Measurements from ENCODE around the gene C2CD2. TPM values are rescaled to one million over a fixed set of nuclear protein-coding genes. Genes with fewer than 3 reads are reported as not detected.

Gene C2CD2
- total and polyA plus RNA-seq, 2 experiments from 2014 or later, result 4.5 to 16.2 TPM

DNA sequence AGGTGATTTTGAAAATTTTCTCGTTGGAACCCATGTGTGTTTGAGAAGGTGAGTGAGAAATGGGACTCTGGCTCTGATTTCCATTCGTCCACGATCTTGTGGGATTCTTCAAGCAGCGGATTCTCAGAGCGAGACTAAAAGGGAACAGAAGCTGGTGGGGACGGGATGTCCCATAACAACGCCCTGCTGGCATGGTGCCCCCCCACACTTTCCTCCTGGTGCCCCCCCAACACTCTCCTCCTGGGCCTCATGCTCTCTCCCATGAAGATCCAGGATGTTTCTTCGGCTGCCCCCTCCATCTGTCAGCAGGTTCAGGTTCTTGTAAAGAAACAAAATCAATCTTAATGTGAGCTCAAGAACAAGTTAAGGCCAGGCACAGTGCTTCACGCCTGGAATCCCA, 103.7 kb downstream of the C2CD2 start:
- no peak overlapping the region for H3K27ac Mint-ChIP-seq
- H3K4me2 ChIP-seq, result no peak overlapping the region
- no peaks in the 10 kb centered on the region; the same call in 2 of the 3 replicates for H3K4me1 Mint-ChIP-seq
- H3K79me2 ChIP-seq (replicated peaks; ENCODE audit: insufficient read depth), result no peaks in the 10 kb centered on the region
- no peaks in the 10 kb centered on the region for H3K9me3 Mint-ChIP-seq
- H3K36me3 ChIP-seq (ENCODE audit: insufficient read depth), result no peaks in the 10 kb centered on the region
- H3K4me1 ChIP-seq (ENCODE audit: insufficient read depth), result no peaks in the 10 kb centered on the region
- DNase-seq (ENCODE audit: low spot score) (no peak), ATAC-seq (no peak)
- H3K4me3 ChIP-seq, result no peak overlapping the region
- no peaks in the 10 kb centered on the region for H3K27me3 ChIP-seq (ENCODE audit: insufficient read depth)
- no peak overlapping the region for H3K4me3 Mint-ChIP-seq
- no peaks in the 10 kb centered on the region; the same call in 1 of the 2 replicates for H3F3A ChIP-seq (replicated peaks; ENCODE audit: low read depth)
- peaks cover 24% of the 10 kb centered on the region for H3K36me3 Mint-ChIP-seq (ENCODE audit: low read depth)
- H3K27me3 Mint-ChIP-seq (ENCODE audit: insufficient read depth, low read depth, poor library complexity), result peaks cover 7% of the 10 kb centered on the region
- TF ChIP-seq ZNF331 (CRISPR knock-in tag; IDR thresholded peaks at IDR 0.05; ENCODE audit: low read depth) (no peak), JUNB (IDR thresholded peaks at IDR 0.05; ENCODE audit: unreplicated experiment) (no peak), EZH2phosphoT487 (IDR thresholded peaks at IDR 0.05; ENCODE audit: unreplicated experiment) (no peak), POLR2AphosphoS5 (IDR thresholded peaks at IDR 0.05; ENCODE audit: low read depth) (no peak), ZNF114 (CRISPR knock-in tag; IDR thresholded peaks at IDR 0.05) (no peak), NANOG (IDR thresholded peaks at IDR 0.05; ENCODE audit: borderline replicate concordance) (no peak), CREB1 (CRISPR knock-in tag; IDR thresholded peaks at IDR 0.05; ENCODE audit: low read depth) (no peak), STAT1 (IDR thresholded peaks at IDR 0.05; ENCODE audit: unreplicated experiment) (no peak), EZH2 (IDR thresholded peaks at IDR 0.05; ENCODE audit: low read depth, unreplicated experiment) (no peak)
- TF ChIP-seq, protein P1, sequence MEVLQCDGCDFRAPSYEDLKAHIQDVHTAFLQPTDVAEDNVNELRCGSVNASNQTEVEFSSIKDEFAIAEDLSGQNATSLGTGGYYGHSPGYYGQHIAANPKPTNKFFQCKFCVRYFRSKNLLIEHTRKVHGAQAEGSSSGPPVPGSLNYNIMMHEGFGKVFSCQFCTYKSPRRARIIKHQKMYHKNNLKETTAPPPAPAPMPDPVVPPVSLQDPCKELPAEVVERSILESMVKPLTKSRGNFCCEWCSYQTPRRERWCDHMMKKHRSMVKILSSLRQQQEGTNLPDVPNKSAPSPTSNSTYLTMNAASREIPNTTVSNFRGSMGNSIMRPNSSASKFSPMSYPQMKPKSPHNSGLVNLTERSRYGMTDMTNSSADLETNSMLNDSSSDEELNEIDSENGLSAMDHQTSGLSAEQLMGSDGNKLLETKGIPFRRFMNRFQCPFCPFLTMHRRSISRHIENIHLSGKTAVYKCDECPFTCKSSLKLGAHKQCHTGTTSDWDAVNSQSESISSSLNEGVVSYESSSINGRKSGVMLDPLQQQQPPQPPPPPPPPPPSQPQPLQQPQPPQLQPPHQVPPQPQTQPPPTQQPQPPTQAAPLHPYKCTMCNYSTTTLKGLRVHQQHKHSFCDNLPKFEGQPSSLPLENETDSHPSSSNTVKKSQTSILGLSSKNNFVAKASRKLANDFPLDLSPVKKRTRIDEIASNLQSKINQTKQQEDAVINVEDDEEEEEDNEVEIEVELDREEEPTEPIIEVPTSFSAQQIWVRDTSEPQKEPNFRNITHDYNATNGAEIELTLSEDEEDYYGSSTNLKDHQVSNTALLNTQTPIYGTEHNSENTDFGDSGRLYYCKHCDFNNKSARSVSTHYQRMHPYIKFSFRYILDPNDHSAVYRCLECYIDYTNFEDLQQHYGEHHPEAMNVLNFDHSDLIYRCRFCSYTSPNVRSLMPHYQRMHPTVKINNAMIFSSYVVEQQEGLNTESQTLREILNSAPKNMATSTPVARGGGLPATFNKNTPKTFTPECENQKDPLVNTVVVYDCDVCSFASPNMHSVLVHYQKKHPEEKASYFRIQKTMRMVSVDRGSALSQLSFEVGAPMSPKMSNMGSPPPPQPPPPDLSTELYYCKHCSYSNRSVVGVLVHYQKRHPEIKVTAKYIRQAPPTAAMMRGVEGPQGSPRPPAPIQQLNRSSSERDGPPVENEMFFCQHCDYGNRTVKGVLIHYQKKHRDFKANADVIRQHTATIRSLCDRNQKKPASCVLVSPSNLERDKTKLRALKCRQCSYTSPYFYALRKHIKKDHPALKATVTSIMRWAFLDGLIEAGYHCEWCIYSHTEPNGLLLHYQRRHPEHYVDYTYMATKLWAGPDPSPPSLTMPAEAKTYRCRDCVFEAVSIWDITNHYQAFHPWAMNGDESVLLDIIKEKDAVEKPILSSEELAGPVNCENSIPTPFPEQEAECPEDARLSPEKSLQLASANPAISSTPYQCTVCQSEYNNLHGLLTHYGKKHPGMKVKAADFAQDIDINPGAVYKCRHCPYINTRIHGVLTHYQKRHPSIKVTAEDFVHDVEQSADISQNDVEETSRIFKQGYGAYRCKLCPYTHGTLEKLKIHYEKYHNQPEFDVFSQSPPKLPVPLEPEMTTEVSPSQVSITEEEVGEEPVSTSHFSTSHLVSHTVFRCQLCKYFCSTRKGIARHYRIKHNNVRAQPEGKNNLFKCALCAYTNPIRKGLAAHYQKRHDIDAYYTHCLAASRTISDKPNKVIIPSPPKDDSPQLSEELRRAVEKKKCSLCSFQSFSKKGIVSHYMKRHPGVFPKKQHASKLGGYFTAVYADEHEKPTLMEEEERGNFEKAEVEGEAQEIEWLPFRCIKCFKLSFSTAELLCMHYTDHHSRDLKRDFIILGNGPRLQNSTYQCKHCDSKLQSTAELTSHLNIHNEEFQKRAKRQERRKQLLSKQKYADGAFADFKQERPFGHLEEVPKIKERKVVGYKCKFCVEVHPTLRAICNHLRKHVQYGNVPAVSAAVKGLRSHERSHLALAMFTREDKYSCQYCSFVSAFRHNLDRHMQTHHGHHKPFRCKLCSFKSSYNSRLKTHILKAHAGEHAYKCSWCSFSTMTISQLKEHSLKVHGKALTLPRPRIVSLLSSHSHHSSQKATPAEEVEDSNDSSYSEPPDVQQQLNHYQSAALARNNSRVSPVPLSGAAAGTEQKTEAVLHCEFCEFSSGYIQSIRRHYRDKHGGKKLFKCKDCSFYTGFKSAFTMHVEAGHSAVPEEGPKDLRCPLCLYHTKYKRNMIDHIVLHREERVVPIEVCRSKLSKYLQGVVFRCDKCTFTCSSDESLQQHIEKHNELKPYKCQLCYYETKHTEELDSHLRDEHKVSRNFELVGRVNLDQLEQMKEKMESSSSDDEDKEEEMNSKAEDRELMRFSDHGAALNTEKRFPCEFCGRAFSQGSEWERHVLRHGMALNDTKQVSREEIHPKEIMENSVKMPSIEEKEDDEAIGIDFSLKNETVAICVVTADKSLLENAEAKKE (CRISPR knock-in tag; IDR thresholded peaks at IDR 0.05), result no peak
- TF ChIP-seq, protein P2, sequence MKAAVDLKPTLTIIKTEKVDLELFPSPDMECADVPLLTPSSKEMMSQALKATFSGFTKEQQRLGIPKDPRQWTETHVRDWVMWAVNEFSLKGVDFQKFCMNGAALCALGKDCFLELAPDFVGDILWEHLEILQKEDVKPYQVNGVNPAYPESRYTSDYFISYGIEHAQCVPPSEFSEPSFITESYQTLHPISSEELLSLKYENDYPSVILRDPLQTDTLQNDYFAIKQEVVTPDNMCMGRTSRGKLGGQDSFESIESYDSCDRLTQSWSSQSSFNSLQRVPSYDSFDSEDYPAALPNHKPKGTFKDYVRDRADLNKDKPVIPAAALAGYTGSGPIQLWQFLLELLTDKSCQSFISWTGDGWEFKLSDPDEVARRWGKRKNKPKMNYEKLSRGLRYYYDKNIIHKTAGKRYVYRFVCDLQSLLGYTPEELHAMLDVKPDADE (IDR thresholded peaks at IDR 0.05), result no peak
- TF ChIP-seq, protein P3, sequence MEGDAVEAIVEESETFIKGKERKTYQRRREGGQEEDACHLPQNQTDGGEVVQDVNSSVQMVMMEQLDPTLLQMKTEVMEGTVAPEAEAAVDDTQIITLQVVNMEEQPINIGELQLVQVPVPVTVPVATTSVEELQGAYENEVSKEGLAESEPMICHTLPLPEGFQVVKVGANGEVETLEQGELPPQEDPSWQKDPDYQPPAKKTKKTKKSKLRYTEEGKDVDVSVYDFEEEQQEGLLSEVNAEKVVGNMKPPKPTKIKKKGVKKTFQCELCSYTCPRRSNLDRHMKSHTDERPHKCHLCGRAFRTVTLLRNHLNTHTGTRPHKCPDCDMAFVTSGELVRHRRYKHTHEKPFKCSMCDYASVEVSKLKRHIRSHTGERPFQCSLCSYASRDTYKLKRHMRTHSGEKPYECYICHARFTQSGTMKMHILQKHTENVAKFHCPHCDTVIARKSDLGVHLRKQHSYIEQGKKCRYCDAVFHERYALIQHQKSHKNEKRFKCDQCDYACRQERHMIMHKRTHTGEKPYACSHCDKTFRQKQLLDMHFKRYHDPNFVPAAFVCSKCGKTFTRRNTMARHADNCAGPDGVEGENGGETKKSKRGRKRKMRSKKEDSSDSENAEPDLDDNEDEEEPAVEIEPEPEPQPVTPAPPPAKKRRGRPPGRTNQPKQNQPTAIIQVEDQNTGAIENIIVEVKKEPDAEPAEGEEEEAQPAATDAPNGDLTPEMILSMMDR (conservative IDR thresholded peaks at IDR 0.05; ENCODE audit: low read depth in 2 of 2), result no peak
- TF ChIP-seq, protein P4, sequence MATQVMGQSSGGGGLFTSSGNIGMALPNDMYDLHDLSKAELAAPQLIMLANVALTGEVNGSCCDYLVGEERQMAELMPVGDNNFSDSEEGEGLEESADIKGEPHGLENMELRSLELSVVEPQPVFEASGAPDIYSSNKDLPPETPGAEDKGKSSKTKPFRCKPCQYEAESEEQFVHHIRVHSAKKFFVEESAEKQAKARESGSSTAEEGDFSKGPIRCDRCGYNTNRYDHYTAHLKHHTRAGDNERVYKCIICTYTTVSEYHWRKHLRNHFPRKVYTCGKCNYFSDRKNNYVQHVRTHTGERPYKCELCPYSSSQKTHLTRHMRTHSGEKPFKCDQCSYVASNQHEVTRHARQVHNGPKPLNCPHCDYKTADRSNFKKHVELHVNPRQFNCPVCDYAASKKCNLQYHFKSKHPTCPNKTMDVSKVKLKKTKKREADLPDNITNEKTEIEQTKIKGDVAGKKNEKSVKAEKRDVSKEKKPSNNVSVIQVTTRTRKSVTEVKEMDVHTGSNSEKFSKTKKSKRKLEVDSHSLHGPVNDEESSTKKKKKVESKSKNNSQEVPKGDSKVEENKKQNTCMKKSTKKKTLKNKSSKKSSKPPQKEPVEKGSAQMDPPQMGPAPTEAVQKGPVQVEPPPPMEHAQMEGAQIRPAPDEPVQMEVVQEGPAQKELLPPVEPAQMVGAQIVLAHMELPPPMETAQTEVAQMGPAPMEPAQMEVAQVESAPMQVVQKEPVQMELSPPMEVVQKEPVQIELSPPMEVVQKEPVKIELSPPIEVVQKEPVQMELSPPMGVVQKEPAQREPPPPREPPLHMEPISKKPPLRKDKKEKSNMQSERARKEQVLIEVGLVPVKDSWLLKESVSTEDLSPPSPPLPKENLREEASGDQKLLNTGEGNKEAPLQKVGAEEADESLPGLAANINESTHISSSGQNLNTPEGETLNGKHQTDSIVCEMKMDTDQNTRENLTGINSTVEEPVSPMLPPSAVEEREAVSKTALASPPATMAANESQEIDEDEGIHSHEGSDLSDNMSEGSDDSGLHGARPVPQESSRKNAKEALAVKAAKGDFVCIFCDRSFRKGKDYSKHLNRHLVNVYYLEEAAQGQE (IDR thresholded peaks at IDR 0.05; ENCODE audit: unreplicated experiment), result no peak
- H3K27ac ChIP-seq (ENCODE audit: low read depth), result no peak overlapping the region
- no peaks in the 10 kb centered on the region for H3K9me2 ChIP-seq (ENCODE audit: insufficient read depth)
- H4K20me1 ChIP-seq (replicated peaks; ENCODE audit: insufficient read depth), result 0 out of 2 replicates have a peak, but pooled peaks cover 2% of the 10 kb centered on the region
- H2AFZ ChIP-seq, result no peak overlapping the region
